NK-92 treated with Interleukin-12 subunit alpha and Interleukin-12 subunit beta, amount 100 ng/mL, for 24 hours (cell line): ENCODE data around the gene TTBK1.

Experiments used
- DNase-seq: peaks from one replicate; lab custom pipeline; 2025; lab: John Stamatoyannopoulos, UW

TTBK1 gene

DNA sequence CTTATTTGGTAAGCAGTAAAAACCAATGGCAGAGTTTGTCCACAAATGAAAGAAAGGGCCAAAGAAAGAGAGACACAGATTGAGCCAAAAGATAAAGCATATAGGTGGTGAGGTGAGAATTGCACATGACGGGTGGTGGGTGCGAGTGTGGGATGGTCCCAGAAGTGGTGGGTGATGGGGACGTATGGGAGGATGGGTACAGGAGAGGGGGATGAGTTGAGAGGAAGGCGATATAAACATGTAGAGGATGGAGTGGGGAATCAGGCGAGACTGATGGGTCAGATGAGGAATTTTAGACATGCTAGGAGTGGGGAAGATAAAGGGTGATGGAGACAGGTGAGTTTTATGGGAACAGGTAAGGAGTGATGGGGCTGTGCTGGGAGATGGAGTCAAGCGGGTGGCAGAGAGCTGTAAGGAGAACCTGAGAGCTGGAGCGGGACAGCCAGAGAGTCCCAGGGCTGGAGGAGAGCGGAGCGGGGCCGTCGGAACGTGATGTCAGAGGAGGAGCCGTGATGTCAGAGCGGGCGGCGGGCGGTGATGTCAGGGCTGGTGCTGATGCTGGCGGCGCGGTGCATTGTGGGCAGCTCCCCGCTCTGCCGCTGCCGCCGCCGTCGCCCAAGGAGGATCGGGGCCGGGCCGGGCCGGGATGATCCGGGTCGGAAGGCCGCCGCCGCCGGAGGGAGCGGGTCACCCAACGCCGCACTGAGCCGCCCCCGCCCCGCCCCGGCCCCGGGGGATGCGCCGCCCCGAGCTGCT lies at the start of gene TTBK1:
TTBK1 (plus strand) TSS at position 574 of the 756 bp plus-strand sequence. CDS start 3,180 bp downstream, outside the sequence.
- no peak for DNase-seq

GRCh38 chr6:43193929-43194328 lies 49.4 kb upstream of the TTBK1 start:
- no peak for DNase-seq

GRCh38 chr6:43196337-43196736 lies 46.9 kb upstream of the TTBK1 start:
- no peak for DNase-seq

- DNase-seq = no peak
These were observed 43.4 kb upstream of the TTBK1 start for GRCh38 chr6:43199912-43200311.

DNA sequence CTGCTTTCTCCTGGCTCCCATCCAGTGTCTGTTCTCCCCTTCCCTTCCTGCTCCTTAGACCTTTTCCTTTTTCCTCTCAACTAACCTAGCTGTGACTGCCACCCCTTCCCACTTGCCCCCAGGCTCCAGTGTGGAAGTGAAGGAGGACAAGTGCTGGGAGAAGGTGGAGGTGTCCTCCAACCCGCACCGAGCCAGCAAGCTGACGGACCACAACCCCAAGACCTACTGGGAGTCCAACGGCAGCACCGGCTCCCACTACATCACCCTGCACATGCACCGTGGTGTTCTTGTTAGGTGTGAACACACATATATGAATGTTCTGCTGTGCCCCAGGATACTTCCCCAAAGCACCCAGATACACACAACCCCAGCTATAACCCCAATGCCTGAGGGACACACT lies 42.7 kb upstream of the TTBK1 start:
- no peak for DNase-seq

GRCh38 chr6:43202451-43202850 lies 40.8 kb upstream of the TTBK1 start:
- no peak for DNase-seq

- no peak for DNase-seq
These were observed 40.1 kb upstream of the TTBK1 start for GRCh38 chr6:43203029-43203717.

DNA sequence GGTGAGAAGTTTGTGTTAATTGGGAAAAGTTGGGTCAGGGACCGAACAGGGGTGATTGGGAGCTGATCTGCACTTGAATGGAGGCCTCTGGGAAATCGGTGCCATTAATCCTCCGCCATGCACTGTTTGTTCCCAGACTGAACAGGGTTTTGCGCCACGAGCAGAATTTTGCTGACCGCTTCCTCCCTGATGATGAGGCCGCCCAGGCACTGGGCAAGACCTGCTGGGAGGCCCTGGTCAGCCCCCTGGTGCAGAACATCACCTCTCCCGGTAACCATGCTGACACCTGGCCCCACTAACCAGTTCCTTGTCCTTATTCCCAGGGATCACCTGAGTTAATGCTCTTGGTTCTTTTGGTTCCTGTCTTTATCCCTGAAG lies 39.6 kb upstream of the TTBK1 start:
- no peak for DNase-seq

GRCh38 chr6:43204271-43205105 lies 38.8 kb upstream of the TTBK1 start:
- no peak for DNase-seq

DNA sequence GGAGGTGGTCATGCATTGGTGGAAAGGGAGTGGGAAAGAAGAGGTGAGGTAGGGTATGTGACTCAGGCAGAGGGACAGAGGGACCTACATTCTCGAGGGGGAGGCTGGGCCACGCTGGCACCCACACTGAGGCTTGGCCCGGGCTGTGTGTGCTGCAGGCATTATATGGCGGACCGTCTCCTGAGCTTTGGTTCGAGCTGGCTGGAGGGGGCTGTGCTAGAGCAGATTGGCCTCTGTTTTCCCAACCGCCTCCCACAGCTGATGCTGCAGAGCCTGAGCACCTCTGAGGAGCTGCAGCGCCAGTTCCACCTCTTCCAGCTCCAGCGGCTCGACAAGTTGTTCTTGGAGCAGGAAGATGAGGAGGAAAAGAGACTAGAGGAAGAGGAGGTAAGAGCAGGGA lies 37.4 kb upstream of the TTBK1 start:
- DNase-seq = no peak

DNA sequence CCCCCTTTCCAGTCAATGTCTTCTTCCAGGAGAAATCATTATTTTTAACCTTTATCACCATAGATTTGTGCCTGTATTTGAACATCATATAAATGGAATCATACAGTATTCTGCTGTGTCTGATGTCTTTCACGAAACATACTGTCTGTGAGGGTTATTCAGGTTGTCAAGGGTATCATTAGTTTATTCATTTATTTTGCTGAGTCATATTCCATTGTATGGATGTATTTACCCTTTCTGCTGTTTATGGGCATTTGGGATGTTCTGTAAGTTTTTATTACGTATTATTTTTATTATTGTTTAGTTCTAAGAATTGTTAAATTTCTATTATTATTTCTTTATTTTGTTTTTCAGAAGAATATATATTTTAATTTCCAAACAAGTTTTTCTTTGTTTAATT lies 36.0 kb upstream of the TTBK1 start:
- no peak for DNase-seq

DNA sequence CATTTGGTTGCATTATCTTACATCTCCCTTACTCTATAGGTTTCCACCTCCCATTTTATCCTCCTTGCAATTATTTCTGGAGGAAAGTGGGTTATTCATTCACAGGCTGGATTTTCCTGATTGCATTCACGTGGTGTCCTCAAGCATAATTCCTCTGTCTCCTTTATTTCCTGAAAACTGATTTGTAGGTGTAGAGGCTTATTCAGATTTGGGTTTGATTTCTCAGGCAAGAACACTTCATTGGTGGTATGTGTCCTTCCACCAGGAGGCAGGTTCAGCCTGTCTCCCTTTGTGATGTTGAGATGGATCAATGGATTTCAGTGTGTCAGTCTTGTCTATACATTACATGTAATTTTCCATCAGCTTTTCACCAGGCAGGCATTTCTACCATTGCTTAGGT lies 31.3 kb upstream of the TTBK1 start:
- no peak for DNase-seq

DNA sequence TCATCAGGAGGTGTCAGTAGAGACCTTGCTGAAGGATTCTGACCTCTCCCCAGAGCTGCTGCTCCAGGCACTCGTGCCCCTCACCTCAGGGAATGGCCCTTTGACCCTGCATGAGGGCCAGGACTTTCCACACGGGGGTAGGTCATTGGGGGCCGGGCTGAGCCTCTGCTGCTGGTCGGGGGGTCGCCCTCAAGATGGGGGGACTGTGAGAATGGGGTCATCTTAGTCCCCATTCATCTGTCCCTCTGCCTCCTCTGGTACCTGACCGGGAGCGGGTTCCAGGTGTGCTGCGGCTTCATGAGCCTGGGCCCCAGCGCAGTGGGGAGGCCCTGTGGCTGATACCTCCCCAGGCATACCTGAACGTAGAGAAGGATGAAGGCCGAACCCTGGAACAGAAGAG lies 29.9 kb upstream of the TTBK1 start:
- DNase-seq = no peak

DNA sequence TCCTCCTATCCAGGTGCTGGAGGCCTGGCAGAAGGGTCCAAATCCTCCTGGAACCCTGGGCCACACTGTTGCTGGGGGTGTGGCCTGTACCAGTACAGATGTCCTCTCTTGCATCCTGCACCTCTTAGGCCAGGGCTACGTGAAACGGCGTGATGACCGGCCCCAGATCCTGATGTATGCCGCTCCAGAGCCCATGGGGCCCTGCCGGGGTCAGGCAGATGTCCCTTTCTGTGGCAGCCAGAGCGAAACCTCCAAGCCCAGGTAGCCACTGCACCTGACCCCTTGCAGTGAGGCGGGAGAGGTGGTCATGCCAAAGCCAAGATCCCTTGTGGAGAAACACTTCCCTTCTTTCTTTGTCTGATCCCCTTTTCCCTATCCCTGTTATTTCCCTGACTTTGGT lies 28.2 kb upstream of the TTBK1 start:
- no peak for DNase-seq

DNA sequence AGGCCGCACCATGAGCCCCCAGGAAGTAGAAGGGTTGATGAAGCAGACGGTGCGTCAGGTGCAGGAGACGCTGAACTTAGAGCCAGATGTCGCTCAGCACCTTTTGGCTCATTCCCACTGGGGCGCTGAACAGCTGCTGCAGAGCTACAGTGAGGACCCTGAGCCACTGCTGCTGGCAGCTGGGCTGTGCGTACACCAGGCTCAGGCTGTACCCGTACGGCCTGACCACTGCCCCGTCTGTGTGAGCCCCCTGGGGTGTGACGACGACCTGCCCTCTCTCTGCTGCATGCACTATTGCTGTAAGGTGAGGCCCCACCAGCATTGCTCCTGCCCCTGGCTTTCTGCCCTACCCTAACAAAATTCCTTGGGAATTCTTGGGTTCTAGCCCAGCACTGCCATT lies 27.1 kb upstream of the TTBK1 start:
- no peak for DNase-seq

- DNase-seq = no peak
These were observed 25.9 kb upstream of the TTBK1 start for GRCh38 chr6:43217351-43217750.

GRCh38 chr6:43219119-43219518 lies 24.2 kb upstream of the TTBK1 start:
- no peak for DNase-seq

GRCh38 chr6:43219814-43220213 lies 23.5 kb upstream of the TTBK1 start:
- DNase-seq = no peak

DNA sequence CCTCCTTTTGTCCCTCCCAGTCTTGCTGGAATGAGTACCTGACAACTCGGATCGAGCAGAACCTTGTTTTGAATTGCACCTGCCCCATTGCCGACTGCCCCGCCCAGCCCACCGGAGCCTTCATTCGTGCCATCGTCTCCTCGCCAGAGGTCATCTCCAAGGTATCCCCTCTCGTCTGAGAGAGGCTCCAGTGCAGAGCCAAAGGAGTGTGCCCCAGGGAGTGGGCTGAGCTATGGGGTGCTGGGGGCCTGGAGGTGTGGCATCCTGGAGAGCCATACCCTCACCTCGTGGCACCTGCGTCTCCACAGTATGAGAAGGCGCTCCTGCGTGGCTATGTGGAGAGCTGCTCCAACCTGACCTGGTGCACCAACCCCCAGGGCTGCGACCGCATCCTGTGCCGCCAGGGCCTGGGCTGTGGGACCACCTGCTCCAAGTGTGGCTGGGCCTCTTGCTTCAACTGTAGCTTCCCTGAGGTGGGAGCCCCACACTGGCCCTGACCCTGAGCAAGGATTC lies 22.8 kb upstream of the TTBK1 start:
- DNase-seq = no peak

GRCh38 chr6:43221046-43221972 lies 22.0 kb upstream of the TTBK1 start:
- no peak for DNase-seq

GRCh38 chr6:43222418-43223059 lies 20.7 kb upstream of the TTBK1 start:
- no peak for DNase-seq
